AG09319 (cell line): Measurements from ENCODE around the gene ZDHHC20.

ENCODE experiments used
- DNase-seq: peaks from one replicate; pipeline ENCODE4 v3.0.0-alpha.2; 2010; ENCODE audit warnings: low read depth; ENCODE audit errors: extremely low read depth
- CTCF ChIP-seq: IDR thresholded peaks from 2 replicates; pipeline ENCODE4 v1.5.1; 2011; ENCODE audit warnings: low read depth, mild to moderate bottlenecking, inconsistent platforms, low read length, moderate library complexity

ZDHHC20 gene

GRCh38 chr13:21328836-21329477 lies 130.1 kb downstream of the ZDHHC20 start:
- no peak for DNase-seq
- TF ChIP-seq CTCF, result no peak

GRCh38 chr13:21328201-21328600 lies 130.9 kb downstream of the ZDHHC20 start:
- TF ChIP-seq CTCF, result no peak

DNA sequence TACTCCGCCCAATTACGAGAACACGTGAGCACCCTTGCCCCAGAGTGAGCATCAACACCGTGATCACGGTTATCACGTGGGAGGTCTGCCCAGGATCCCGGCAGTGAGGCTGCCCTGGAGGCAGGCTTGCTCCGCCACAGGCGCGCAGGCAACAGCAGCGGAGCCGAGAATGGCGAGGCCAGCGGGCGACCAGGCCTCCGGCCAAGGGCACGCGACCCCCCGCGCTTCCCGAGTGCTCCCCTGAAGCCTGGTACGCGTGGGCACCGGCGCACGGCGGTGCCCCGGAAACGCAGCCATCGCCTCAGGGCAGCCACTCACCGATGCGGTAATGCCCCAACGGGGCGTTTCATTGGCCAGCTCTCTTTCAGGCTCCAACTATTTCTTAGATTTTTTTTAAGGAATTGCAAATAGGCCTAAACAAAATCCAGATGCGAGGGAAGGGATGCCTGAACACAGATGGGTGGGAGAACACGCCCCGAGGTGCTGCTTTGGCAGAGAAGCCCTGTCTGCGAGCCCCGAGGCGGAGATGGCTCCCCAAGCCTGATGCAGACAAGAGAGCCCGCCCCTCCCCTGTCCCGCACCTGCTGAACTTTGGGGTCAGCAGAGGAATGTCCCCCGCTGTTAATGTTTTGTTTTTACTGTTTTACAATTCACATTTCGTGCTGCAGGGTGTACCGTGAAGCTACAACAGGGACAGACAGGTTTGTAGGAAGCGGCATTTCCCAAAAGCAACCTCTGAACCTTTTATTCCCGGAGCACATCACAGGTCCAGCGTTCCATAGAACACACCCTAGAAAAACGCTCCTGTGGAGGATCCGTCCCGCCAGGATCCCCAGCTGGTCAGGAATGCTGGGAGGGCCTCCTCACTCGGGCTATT lies 132.7 kb downstream of the ZDHHC20 start:
- TF ChIP-seq CTCF, result no peak
- peak; percentile 44 for DNase-seq

More at GRCh38 chr13:21328201-21328600, 130.9 kb downstream of the ZDHHC20 start:
- DNase-seq, result no peak

- no peak for TF ChIP-seq CTCF
- no peak for DNase-seq
Observed at GRCh38 chr13:21324803-21325202, 134.3 kb downstream of the ZDHHC20 start.

DNA sequence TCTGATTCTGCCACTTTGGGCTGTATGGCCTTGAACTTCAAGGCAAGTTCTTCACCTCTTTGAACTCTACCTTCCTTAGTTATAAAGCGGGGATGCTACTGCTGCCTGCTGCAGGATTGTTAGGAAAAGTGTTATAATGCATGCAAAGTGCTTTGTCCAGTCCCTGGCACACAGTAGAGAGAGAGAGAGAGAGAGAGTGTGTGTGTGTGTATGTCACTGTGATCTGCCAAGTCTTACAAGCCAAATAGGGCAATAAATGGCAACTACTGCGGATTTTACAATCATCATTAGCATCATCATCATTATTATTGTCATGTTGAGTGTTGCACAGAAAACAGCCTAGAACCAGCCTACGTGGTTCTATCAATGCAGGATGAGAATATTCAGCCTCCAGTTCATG lies 136.1 kb downstream of the ZDHHC20 start:
- no peak for DNase-seq
- TF ChIP-seq CTCF, result no peak
